ENCODE results near the gene C1QL2.

DNA sequence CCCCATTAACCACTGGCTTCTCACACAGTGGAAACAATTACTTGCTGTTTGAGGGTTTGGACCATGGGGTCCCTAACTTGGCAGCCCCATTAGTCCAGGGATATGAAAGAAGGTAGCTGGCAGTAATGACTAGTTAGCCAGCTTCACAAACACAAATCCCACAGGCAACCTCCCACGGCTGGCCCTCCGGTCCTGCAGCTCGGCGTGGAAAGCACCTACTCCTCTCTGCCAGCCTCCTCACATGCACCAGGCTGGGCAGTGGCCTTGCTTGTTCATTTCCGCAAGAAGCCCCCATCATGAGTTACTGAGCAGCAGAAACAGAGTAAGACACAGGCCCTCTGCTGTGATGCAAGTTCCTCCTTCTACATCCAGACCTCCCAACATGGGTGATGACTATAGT lies 13.7 kb downstream of the C1QL2 start:
- TF ChIP-seq, protein P1, sequence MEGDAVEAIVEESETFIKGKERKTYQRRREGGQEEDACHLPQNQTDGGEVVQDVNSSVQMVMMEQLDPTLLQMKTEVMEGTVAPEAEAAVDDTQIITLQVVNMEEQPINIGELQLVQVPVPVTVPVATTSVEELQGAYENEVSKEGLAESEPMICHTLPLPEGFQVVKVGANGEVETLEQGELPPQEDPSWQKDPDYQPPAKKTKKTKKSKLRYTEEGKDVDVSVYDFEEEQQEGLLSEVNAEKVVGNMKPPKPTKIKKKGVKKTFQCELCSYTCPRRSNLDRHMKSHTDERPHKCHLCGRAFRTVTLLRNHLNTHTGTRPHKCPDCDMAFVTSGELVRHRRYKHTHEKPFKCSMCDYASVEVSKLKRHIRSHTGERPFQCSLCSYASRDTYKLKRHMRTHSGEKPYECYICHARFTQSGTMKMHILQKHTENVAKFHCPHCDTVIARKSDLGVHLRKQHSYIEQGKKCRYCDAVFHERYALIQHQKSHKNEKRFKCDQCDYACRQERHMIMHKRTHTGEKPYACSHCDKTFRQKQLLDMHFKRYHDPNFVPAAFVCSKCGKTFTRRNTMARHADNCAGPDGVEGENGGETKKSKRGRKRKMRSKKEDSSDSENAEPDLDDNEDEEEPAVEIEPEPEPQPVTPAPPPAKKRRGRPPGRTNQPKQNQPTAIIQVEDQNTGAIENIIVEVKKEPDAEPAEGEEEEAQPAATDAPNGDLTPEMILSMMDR (IDR thresholded peaks at IDR 0.05 in 4 of 5, conservative IDR thresholded peaks at IDR 0.05 in 1 of 5) = no peak
- TF ChIP-seq POLR2A (IDR thresholded peaks at IDR 0.05) = no peak
